ENCODE results near the gene GTPBP1.

The GTPBP1 gene

DNA sequence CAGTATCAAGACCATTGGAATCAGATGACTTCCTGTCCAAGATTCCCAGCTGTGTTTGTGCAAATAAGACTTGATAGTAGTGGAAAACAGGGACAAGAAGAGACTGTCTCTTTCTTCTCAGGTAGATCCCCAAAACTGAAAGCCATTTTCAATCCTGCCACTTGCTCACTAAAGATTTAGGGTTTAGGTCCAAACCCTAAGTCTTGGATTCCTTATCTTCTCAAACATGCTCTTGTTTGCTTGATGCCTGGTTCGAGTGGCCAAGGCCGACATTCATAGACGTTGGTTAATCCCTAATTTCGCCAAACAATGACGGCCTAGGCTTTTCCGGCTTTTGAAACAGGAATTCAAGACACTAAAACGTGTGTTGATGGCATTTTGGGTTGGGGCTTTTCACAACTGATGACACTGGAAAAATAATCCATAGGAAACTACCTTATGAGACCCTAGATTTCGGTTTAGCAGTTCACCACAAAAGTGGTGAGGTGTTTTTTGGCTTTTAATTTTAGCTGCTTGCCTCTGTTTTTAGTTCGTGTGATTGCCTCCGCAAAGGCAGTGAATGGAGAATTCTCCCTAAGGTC lies 1.0 kb upstream of the GTPBP1 start:
- DNase-seq, result no peak

- DNase-seq, result no peak
Measured at GRCh38 chr22:38706101-38706900, 557 bp downstream of the GTPBP1 start.

GRCh38 chr22:38706901-38707195 lies 1.1 kb downstream of the GTPBP1 start:
- no peak for DNase-seq

GRCh38 chr22:38707346-38707745 lies 1.6 kb downstream of the GTPBP1 start:
- DNase-seq, result no peak

GRCh38 chr22:38707984-38708383 lies 2.2 kb downstream of the GTPBP1 start:
- no peak for DNase-seq

DNA sequence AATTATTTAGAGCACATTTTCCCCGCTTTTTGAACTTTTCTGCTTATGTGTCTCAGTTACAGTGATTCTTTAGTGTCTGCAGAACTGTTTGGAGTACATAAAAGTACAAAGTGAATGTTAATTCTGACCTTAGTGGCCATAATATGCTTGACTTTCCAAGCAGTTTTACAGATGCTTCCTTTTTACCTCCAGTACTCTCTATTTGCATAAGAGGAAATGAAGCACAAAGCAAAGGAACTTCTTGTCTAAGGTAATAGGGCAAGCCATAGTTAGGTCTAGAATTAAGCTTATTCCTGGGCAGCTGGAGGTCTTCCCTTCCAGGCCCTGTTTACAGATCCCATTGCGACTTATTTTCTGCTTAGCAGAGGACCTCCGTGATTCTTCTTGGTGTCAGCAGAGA lies 3.6 kb downstream of the GTPBP1 start:
- no peak for DNase-seq

- DNase-seq, result no peak
Measured at GRCh38 chr22:38710351-38710750, 4.6 kb downstream of the GTPBP1 start.

- no peak for DNase-seq
Measured at GRCh38 chr22:38710866-38711265, 5.1 kb downstream of the GTPBP1 start.

DNA sequence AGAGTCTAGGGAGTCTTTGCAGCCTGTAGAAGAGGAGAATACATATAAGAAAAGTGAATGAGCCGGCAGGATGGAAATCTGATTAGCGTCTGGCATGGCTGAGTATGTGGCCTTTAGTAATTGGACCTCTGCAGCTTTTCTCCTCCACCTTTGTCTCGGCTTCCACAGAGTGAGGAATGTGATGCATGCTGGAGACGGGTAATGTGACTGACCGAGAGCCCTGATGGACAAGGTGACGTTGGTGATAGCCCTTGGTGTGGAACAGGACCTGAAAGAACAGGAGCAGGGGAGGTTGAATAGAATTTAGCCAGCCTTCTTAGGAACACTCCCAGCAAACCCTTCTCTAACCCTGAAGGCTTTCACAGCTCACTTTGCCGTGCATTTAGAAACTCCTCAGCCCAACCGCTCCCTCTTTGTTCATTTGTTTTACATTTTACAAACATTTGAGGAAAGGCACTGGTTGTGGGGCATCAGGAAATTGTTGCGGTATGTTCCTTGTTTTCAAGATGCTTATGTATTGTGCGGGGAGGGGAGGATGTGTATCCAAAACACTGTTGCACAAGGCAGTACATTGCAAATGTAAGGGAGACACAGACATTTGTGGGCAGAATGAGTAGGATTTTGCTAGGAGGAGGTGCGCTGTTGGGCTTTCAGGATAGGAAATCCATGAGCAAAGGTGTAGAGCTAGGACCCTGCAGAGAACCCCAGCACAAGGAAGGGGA lies 6.9 kb downstream of the GTPBP1 start:
- no peak for DNase-seq

- DNase-seq, result no peak
Measured at GRCh38 chr22:38713921-38714320, 8.2 kb downstream of the GTPBP1 start.

- no peak for DNase-seq
Measured at GRCh38 chr22:38715176-38715764, 9.5 kb downstream of the GTPBP1 start.

- no peak for DNase-seq
Measured at GRCh38 chr22:38715852-38716251, 10.1 kb downstream of the GTPBP1 start.

DNA sequence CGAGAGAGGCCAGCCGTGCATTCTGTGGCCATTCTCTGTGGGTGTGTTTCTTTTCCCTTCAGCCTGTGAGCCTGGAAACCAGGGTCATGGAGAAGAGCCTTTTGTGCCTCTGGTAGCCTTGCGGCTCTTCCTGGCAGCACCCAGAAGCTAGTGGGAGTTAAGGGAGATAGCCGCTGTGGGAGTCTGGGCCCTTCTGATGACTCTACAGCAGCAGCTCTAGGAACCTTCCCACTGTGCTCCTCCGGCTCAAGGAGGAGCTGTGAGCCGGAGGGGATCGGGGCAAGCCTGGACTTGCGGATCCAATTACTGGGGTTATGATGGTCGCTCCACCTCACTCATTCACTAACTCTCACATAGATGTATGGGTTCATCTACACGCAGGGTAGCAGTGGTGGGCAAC lies 10.5 kb downstream of the GTPBP1 start:
- DNase-seq, result no peak

DNA sequence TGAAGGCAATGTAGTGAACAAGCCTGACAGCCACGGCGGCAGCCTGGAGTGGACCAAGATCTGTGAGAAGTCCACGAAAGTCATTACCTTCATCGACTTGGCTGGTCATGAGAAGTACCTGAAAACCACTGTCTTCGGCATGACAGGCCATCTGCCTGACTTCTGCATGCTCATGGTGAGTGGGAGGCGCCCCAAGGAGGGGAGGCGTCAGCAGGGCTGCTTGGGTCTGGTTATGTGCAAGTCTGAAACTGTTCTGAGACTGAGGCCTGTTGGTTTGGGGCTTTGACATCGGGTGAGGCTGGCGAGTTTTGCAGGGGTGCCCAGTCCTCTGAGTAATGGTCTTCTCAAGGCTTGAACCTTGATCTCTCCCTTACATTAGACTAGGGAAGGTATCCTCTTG lies 11.1 kb downstream of the GTPBP1 start:
- no peak for DNase-seq

DNA sequence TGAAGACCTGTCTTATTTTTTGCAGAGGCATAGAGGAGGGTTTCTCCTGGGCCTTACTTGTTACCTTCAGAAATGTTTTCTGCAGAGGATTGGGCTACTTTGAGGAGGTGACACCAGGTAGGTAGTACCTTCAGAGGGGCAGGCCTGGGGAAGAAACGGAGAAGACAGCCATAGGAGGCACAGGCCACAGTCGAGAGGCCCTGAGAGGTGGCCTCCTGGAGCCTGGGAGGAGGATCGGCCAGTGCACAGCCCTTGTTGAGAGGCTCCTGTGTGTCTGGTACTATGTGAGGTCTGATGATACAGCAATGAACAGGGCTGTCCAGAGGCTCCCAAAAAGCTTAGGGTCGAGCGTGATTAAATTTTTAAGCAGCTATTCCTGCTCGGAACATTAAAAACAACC lies 11.5 kb downstream of the GTPBP1 start:
- no peak for DNase-seq

GRCh38 chr22:38718414-38718813 lies 12.7 kb downstream of the GTPBP1 start:
- DNase-seq, result no peak

GRCh38 chr22:38719196-38719595 lies 13.5 kb downstream of the GTPBP1 start:
- no peak for DNase-seq

DNA sequence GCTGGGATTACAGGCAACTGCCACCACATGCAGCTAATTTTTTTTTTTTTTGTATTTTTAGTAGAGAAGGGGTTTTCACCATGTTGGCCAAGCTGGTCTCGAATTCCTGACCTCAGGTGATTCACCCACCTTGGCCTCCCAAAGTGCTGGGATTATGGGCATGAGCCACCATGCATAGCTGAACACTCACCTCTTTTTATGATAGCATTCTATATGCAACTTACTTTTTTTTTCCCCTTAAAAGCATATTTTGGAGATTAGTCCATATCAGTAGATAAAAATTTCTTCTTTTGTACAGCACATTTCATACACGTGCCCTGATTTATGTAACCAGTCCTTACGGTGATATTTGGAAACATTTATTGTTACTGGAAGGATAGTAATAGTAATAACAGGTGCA lies 14.6 kb downstream of the GTPBP1 start:
- DNase-seq, result no peak

DNA sequence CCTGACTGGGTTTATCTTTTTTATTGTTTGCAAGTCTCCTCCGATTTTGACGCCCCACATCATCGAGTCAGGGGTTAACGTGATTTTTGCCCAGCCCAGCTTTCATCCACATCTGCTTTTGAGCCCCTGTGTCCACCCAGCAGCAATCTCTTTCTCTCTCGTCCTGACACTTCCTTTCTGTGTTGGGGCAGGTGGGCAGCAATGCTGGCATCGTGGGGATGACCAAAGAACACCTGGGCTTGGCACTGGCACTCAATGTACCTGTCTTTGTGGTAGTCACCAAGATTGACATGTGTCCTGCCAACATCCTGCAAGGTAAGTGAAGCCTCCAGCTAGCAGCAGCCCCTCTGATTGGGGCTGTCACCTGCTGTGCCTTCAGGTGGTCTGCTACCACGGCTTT lies 15.8 kb downstream of the GTPBP1 start:
- DNase-seq, result no peak

- DNase-seq, result no peak
Measured at GRCh38 chr22:38724176-38724575, 18.4 kb downstream of the GTPBP1 start.

GRCh38 chr22:38724926-38725571 lies 19.3 kb downstream of the GTPBP1 start:
- no peak for DNase-seq

DNA sequence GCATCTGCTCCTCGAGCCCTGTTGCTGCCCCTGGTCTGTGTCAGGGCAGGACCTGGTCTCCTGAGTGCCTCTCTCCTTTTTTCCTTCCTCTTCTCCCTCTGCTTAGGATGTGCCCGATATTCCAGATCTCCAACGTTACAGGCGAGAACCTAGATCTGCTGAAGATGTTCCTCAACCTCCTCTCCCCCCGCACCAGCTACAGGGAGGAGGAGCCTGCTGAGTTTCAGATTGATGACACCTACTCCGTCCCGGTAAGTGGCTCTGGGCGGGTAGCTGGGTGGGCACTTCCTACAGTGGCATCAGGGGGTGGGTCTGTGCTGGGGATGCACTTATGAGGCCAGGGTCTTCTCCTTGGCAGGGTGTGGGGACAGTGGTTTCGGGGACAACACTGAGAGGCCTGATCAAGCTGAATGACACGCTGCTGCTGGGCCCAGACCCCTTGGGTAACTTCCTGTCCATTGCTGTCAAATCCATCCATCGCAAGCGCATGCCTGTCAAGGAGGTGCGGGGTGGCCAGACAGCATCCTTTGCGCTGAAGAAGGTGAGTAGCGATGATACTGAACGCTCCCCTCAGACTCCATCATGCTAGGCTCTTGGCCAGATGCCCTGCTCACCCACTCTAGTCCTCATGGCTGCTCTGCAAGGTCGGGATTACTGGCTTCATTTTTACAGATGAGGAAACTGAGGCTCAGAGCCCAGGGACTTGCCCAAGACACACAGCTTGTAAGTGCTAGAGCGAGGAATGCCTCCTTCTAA lies 20.3 kb downstream of the GTPBP1 start:
- no peak for DNase-seq

DNA sequence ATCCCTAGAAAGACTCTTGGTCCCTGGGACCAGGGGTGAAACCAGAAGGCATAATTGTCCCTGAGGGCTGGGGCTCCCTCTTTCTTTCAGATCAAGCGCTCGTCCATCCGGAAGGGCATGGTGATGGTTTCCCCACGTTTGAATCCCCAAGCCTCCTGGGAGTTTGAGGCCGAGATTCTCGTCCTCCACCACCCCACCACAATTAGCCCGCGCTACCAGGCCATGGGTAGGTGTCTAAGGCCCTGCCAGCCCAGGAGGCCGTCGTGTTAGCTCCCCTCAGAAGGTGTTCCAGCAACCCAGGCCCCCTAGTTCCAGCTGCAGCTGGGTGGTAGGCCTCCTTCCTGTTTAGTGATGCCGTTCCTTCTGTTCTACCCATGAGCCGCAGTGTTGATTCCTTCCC lies 21.4 kb downstream of the GTPBP1 start:
- DNase-seq, result no peak

All from cortex of kidney (tissue), 1 donor.